CD14-positive monocyte (primary cell): ENCODE results near the gene HCAR1. TPM values are rescaled to one million over a fixed set of nuclear protein-coding genes. Genes with fewer than 3 reads are reported as not detected.
"Not testable (repeated sequence)": the region's sequence is repeated elsewhere in the genome, so short reads cannot be mapped to it uniquely, and the experiment has no call there.

ENCODE experiments used
- DNase-seq, 3 donors: peaks; one replicate each; pipeline ENCODE4 v3.0.0-alpha.2; 2011 to 2022
- H2AFZ ChIP-seq: 2 replicates; pipeline ENCODE4 v1.6.0; 2012; ENCODE audit warnings: mild to moderate bottlenecking, low read depth, low read length, inconsistent platforms; ENCODE audit not compliant: insufficient read depth, poor library complexity, severe bottlenecking
- H3K27ac ChIP-seq, 2 donors: 1 replicate in 1 of 2; 2 replicates in 1 of 2; pipeline ENCODE4 v1.5.1; 2012 to 2013; ENCODE audit warnings: low read length in 2 of 2, control low read depth in 1 of 2, inconsistent platforms in 1 of 2, low read depth in 1 of 2, mild to moderate bottlenecking in 1 of 2
- H3K27me3 ChIP-seq, 2 donors: one replicate each; pipeline versions ENCODE4 v1.6.0 to v1.6.1; 2011 to 2013; ENCODE audit warnings: low read length in 2 of 2; ENCODE audit not compliant: control insufficient read depth in 2 of 2, insufficient read depth in 2 of 2
- H3K36me3 ChIP-seq, 2 donors: replicated peaks in 1 of 2; 1 replicate in 1 of 2; 2 replicates in 1 of 2; pipeline versions ENCODE4 v1.5.1 to v1.6.1; 2012 to 2013; ENCODE audit warnings: low read length in 2 of 2, control low read depth in 1 of 2, inconsistent platforms in 1 of 2, mild to moderate bottlenecking in 1 of 2; ENCODE audit not compliant: insufficient read depth in 2 of 2, control insufficient read depth in 1 of 2
- H3K4me1 ChIP-seq, 2 donors: 1 replicate in 1 of 2; 2 replicates in 1 of 2; pipeline versions ENCODE4 v1.5.1 to v1.6.1; 2012 to 2013; ENCODE audit warnings: low read length in 2 of 2, control low read depth in 1 of 2, inconsistent platforms in 1 of 2, mild to moderate bottlenecking in 1 of 2, moderate library complexity in 1 of 2; ENCODE audit not compliant: insufficient read depth in 2 of 2, control insufficient read depth in 1 of 2
- H3K4me2 ChIP-seq: replicated peaks from 2 replicates; pipeline ENCODE3; 2012; ENCODE audit warnings: low read length, moderate library complexity, mild to moderate bottlenecking; ENCODE audit not compliant: poor library complexity, severe bottlenecking; ENCODE audit errors: extremely low read depth
- H3K4me3 ChIP-seq, 3 experiments: fragments of 200-600 bp in 1 of 3; sonication (generic) in 1 of 3; replicated peaks in 1 of 3; 1 replicate in 2 of 3; 2 replicates in 1 of 3; pipeline ENCODE4 v1.5.1; 2011 to 2013; ENCODE audit warnings: low read length in 3 of 3, mild to moderate bottlenecking in 3 of 3, control low read depth in 2 of 3, low read depth in 2 of 3, inconsistent platforms in 1 of 3, moderate library complexity in 1 of 3
- H3K79me2 ChIP-seq: 2 replicates; pipeline ENCODE4 v1.6.0; 2012; ENCODE audit warnings: mild to moderate bottlenecking, control low read depth, inconsistent platforms, low read length, moderate library complexity; ENCODE audit not compliant: insufficient read depth
- H3K9ac ChIP-seq: 2 replicates; pipeline ENCODE4 v1.6.0; 2017; ENCODE audit warnings: low read length, mild to moderate bottlenecking; ENCODE audit not compliant: insufficient read depth, poor library complexity, severe bottlenecking
- H3K9me3 ChIP-seq, 2 donors: replicated peaks in 1 of 2; 1 replicate in 1 of 2; 2 replicates in 1 of 2; pipeline versions ENCODE4 v1.5.1 to v1.6.1; 2012 to 2013; ENCODE audit warnings: low read length in 2 of 2, control low read depth in 1 of 2; ENCODE audit not compliant: control insufficient read depth in 1 of 2, insufficient read depth in 1 of 2
- H4K20me1 ChIP-seq: 2 replicates; pipeline ENCODE4 v1.6.0; 2012; ENCODE audit warnings: mild to moderate bottlenecking, low read length, control low read depth, moderate library complexity; ENCODE audit not compliant: insufficient read depth
- H3K27ac Mint-ChIP-seq, 7 donors: one replicate each; pipeline ENCODE4 v1.8.0; 2020; ENCODE audit warnings: mild to moderate bottlenecking in 7 of 7, mixed read lengths in 7 of 7, moderate library complexity in 6 of 7, inconsistent platforms in 2 of 7
- H3K27me3 Mint-ChIP-seq, 3 donors: one replicate each; pipeline ENCODE4 v1.8.0; 2021 to 2022; ENCODE audit warnings: low read depth in 3 of 3, mild to moderate bottlenecking in 3 of 3, mixed read lengths in 3 of 3, moderate library complexity in 3 of 3, inconsistent platforms in 1 of 3
- H3K36me3 Mint-ChIP-seq, 2 donors: one replicate each; pipeline ENCODE4 v1.8.0; 2020; ENCODE audit warnings: mixed read lengths in 2 of 2, inconsistent platforms in 1 of 2, mild to moderate bottlenecking in 1 of 2
- H3K4me1 Mint-ChIP-seq: one replicate; pipeline ENCODE4 v1.8.0; 2020; ENCODE audit warnings: mild to moderate bottlenecking, mixed read lengths
- H3K4me3 Mint-ChIP-seq, 2 donors: one replicate each; pipeline ENCODE4 v1.8.0; 2020; ENCODE audit warnings: mild to moderate bottlenecking in 2 of 2, mixed read lengths in 2 of 2, moderate library complexity in 1 of 2
- H3K9me3 Mint-ChIP-seq, 7 donors: one replicate each; pipeline ENCODE4 v1.8.0; 2020 to 2022; ENCODE audit warnings: mixed read lengths in 7 of 7, mild to moderate bottlenecking in 6 of 7, moderate library complexity in 6 of 7, inconsistent platforms in 2 of 7
- WGBS: methylation state at CpG from one replicate; pipeline ENCODE4 v1.1.5; 2013; ENCODE audit warnings: missing lambda C conversion rate; ENCODE audit not compliant: insufficient coverage; 5-methylcytosine and 5-hydroxymethylcytosine counted together
- intact Hi-C, 2 donors: fragments of 100-400 bp; cut with micrococcal nuclease; formaldehyde crosslinking; loops; one replicate each; pipeline versions ENCODE4 v1.15.0 to v1.15.1; 2023
- polyA plus RNA-seq, 3 donors: library from polyadenylated mRNA; depleted of rRNA in 1 of 3; unstranded in 2 of 3; stranded (reverse) in 1 of 3; fragments of 300-500 nt in 2 of 3; fragments of >200 nt in 1 of 3; fragmentation: Illumina TruSeq in 2 of 3; gene quantifications; 1 replicate in 2 of 3; 2 replicates in 1 of 3; pipeline ENCODE4 v1.2.3, GENCODE V29; 2012 to 2021

The HCAR1 gene
- polyA plus RNA-seq, 3 donors = not detected

GRCh38 chr12:122715211-122715610 is 15.4 kb downstream of the HCAR1 start:
- H3K4me3 ChIP-seq = peak overlapping the region in 2 of 3 experiments; percentile 2 to 20
- H3K36me3 ChIP-seq, intact Hi-C loops, H4K20me1 ChIP-seq, H2AFZ ChIP-seq, H3K79me2 ChIP-seq, H3K27me3 Mint-ChIP-seq, H3K27ac ChIP-seq, H3K4me2 ChIP-seq, DNase-seq, H3K9ac ChIP-seq, H3K27me3 ChIP-seq, H3K9me3 Mint-ChIP-seq, H3K36me3 Mint-ChIP-seq, H3K9me3 ChIP-seq: not testable (repeated sequence)
- Mint-ChIP-seq H3K4me3 (peak overlapping the region; percentile 53 to 74), H3K4me1 (peaks cover 54% of the 10 kb centered on the region), H3K27ac (peak overlapping the region in 5 of 7 donors; percentile 67 to 85 (median 80))
- H3K4me1 ChIP-seq = peaks cover 49 to 57% of the 10 kb centered on the region in 2 donors
- WGBS = 91% methylated on average over 3 of the region's 6 CpGs

GRCh38 chr12:122713491-122714188 is 17.0 kb downstream of the HCAR1 start:
- H3K4me3 Mint-ChIP-seq = peak overlapping the region in 1 of 2 donors; percentile 74
- WGBS = no CpG with 5 or more reads among the region's 10 CpGs
- H3K36me3 Mint-ChIP-seq, H3K9me3 Mint-ChIP-seq, intact Hi-C loops, H3K27me3 ChIP-seq, H3K79me2 ChIP-seq, H3K4me3 ChIP-seq, H3K4me2 ChIP-seq, H3K9me3 ChIP-seq, H3K36me3 ChIP-seq, H3K9ac ChIP-seq, H2AFZ ChIP-seq, H4K20me1 ChIP-seq, DNase-seq, H3K27me3 Mint-ChIP-seq: not testable (repeated sequence)
- H3K4me1 Mint-ChIP-seq = peaks cover 46% of the 10 kb centered on the region
- peak overlapping the region in 1 of 2 donors; percentile 58 for H3K27ac ChIP-seq
- H3K27ac Mint-ChIP-seq = peak overlapping the region in 4 of 7 donors; percentile 70 to 87 (median 84)
- peaks cover 42 to 47% of the 10 kb centered on the region in 2 donors for H3K4me1 ChIP-seq

- H3K9ac ChIP-seq, H3K9me3 Mint-ChIP-seq, H2AFZ ChIP-seq, H3K79me2 ChIP-seq, H3K27me3 Mint-ChIP-seq, H3K36me3 ChIP-seq, H3K9me3 ChIP-seq, H3K27me3 ChIP-seq, H3K36me3 Mint-ChIP-seq, H4K20me1 ChIP-seq, intact Hi-C loops, H3K4me2 ChIP-seq, H3K27ac ChIP-seq: not testable (repeated sequence)
- peak; percentile 48 to 55 (median 50) for DNase-seq
- H3K4me1 ChIP-seq = peaks cover 31 to 34% of the 10 kb centered on the region in 2 donors
- peaks cover 36% of the 10 kb centered on the region for H3K4me1 Mint-ChIP-seq
- H3K4me3 ChIP-seq = peak overlapping the region in 1 of 3 experiments; percentile 8
- peak overlapping the region; percentile 46 to 61 for H3K4me3 Mint-ChIP-seq
- H3K27ac Mint-ChIP-seq = peak overlapping the region in 5 of 7 donors; percentile 8 to 85 (median 64)
- 17% methylated on average over 1 of the region's 1 CpG for WGBS
Observed at GRCh38 chr12:122711266-122711665, 19.4 kb downstream of the HCAR1 start.

GRCh38 chr12:122710341-122710740 is 20.3 kb downstream of the HCAR1 start:
- H3K4me3 ChIP-seq, H2AFZ ChIP-seq, H3K79me2 ChIP-seq, H3K36me3 ChIP-seq, H4K20me1 ChIP-seq, H3K27ac Mint-ChIP-seq, H3K27me3 ChIP-seq, H3K9me3 Mint-ChIP-seq, H3K27ac ChIP-seq, H3K4me2 ChIP-seq, H3K4me3 Mint-ChIP-seq, H3K9ac ChIP-seq, intact Hi-C loops, H3K9me3 ChIP-seq, H3K36me3 Mint-ChIP-seq, DNase-seq, H3K27me3 Mint-ChIP-seq: not testable (repeated sequence)
- peaks cover 29% of the 10 kb centered on the region for H3K4me1 Mint-ChIP-seq
- peaks cover 25% of the 10 kb centered on the region in 2 donors for H3K4me1 ChIP-seq
- 100% methylated on average over 2 of the region's 2 CpGs for WGBS
